WTC11 (cell line): ENCODE data around the gene MAGEA1. TPM values are rescaled to one million over a fixed set of nuclear protein-coding genes. Genes with fewer than 3 reads are reported as not detected.

Experiments
- ATAC-seq: fragments of 200-7000 bp; cut with Tn5 transposase; 2 replicates; pipeline ENCODE4 v1.10.0; 2021; ENCODE audit warnings: mild to moderate bottlenecking, moderate library complexity
- CTCF ChIA-PET: fragments of 300-600 bp; sonication (Branson Sonifier 250); formaldehyde crosslinking; loops from one replicate; lab custom pipeline; 2021; ENCODE audit warnings: antibody characterized with exemption; lab: Charles Lee
- POLR2A ChIA-PET: fragments of 350-600 bp; sonication (Branson Sonifier 250); formaldehyde crosslinking; loops from one replicate; lab custom pipeline; 2021; ENCODE audit warnings: antibody characterized with exemption; lab: Charles Lee
- DNase-seq: peaks from one replicate; pipeline ENCODE4 v3.0.0; 2021; ENCODE audit warnings: low spot score
- H3K27ac Mint-ChIP-seq: 2 replicates; pipeline ENCODE4 v1.8.0; 2021; ENCODE audit warnings: mixed read lengths
- H3K27me3 Mint-ChIP-seq: 2 replicates; pipeline ENCODE4 v1.8.0; 2021; ENCODE audit warnings: low read depth, mild to moderate bottlenecking, moderate library complexity, mixed read lengths
- H3K36me3 Mint-ChIP-seq: 2 replicates; pipeline ENCODE4 v1.8.0; 2021; ENCODE audit warnings: mixed read lengths
- H3K4me1 Mint-ChIP-seq: 2 replicates; pipeline ENCODE4 v1.8.0; 2022; ENCODE audit warnings: mixed read lengths
- H3K4me3 Mint-ChIP-seq: 2 replicates; pipeline ENCODE4 v1.8.0; 2021; ENCODE audit warnings: mild to moderate bottlenecking, moderate library complexity, mixed read lengths
- H3K9me3 Mint-ChIP-seq: 2 replicates; pipeline ENCODE4 v1.8.0; 2021; ENCODE audit warnings: mixed read lengths
- AR ChIP-seq: fragments of 250-450 bp; sonication (Bioruptor Pico); IDR thresholded peaks from 2 replicates; pipeline ENCODE4 v1.9.0; 2021; ENCODE audit warnings: mild to moderate bottlenecking
- ATF1 ChIP-seq: sonication (generic); formaldehyde crosslinking; IDR thresholded peaks from 2 replicates; pipeline ENCODE4 v1.8.1; 2023; ENCODE audit warnings: mild to moderate bottlenecking, moderate library complexity, missing genetic modification reagents
- CBFB ChIP-seq: sonication (generic); formaldehyde crosslinking; IDR thresholded peaks from 2 replicates; pipeline ENCODE4 v1.8.1; 2022; ENCODE audit warnings: mild to moderate bottlenecking, low read depth, missing genetic modification reagents
- CREM ChIP-seq: sonication (generic); formaldehyde crosslinking; IDR thresholded peaks from 2 replicates; pipeline ENCODE4 v1.8.1; 2022; ENCODE audit warnings: mild to moderate bottlenecking, missing genetic modification reagents, moderate library complexity
- ESRRA ChIP-seq: sonication (generic); formaldehyde crosslinking; IDR thresholded peaks from 2 replicates; pipeline ENCODE4 v1.8.1; 2022; ENCODE audit warnings: mild to moderate bottlenecking, missing genetic modification reagents, borderline replicate concordance
- GTF2I ChIP-seq: fragments of 250-450 bp; sonication (Bioruptor Pico); conservative IDR thresholded peaks from 2 replicates; pipeline ENCODE4 v1.4.0; 2021; ENCODE audit warnings: mild to moderate bottlenecking
- IRF1 ChIP-seq: sonication (generic); formaldehyde crosslinking; IDR thresholded peaks from 2 replicates; pipeline ENCODE4 v1.8.0; 2023; ENCODE audit warnings: missing genetic modification reagents
- JUN ChIP-seq: sonication (generic); formaldehyde crosslinking; IDR thresholded peaks from 2 replicates; pipeline ENCODE4 v1.8.0; 2023; ENCODE audit warnings: mild to moderate bottlenecking, missing genetic modification reagents
- NR1H2 ChIP-seq: sonication (generic); formaldehyde crosslinking; IDR thresholded peaks from 2 replicates; pipeline ENCODE4 v1.9.0; 2021; ENCODE audit warnings: mild to moderate bottlenecking, moderate library complexity, missing genetic modification reagents
- OVOL2 ChIP-seq: fragments of 250-450 bp; sonication (Bioruptor Pico); IDR thresholded peaks from 2 replicates; pipeline ENCODE4 v1.9.0; 2021; ENCODE audit warnings: mild to moderate bottlenecking, borderline replicate concordance
- RORB ChIP-seq: fragments of 250-450 bp; sonication (Bioruptor Pico); IDR thresholded peaks from 2 replicates; pipeline ENCODE4 v1.9.0; 2021; ENCODE audit warnings: mild to moderate bottlenecking
- SP1 ChIP-seq: sonication (generic); formaldehyde crosslinking; conservative IDR thresholded peaks from 2 replicates; pipeline ENCODE4 v1.8.1; 2022; ENCODE audit warnings: missing genetic modification reagents
- TEAD1 ChIP-seq: sonication (generic); formaldehyde crosslinking; IDR thresholded peaks from 2 replicates; pipeline ENCODE4 v1.8.0; 2022; ENCODE audit warnings: mild to moderate bottlenecking, missing genetic modification reagents
- ZBTB21 ChIP-seq: sonication (generic); formaldehyde crosslinking; IDR thresholded peaks from 2 replicates; pipeline ENCODE4 v1.8.1; 2023; ENCODE audit warnings: mild to moderate bottlenecking, missing genetic modification reagents, borderline replicate concordance
- ZNF281 ChIP-seq: sonication (generic); formaldehyde crosslinking; IDR thresholded peaks from 2 replicates; pipeline ENCODE4 v1.8.0; 2023; ENCODE audit warnings: mild to moderate bottlenecking, missing genetic modification reagents
- total RNA-seq: library from RNA; stranded (reverse); gene quantifications from 3 replicates; pipeline ENCODE4 v1.2.3, GENCODE V29; 2021
- TF ChIP-seq, protein P1 (sequence below): sonication (generic); formaldehyde crosslinking; IDR thresholded peaks from 2 replicates; pipeline ENCODE4 v1.8.0; 2022; ENCODE audit warnings: mild to moderate bottlenecking, missing genetic modification reagents
- TF ChIP-seq, protein P2 (sequence below): fragments of 250-450 bp; sonication (Bioruptor Pico); IDR thresholded peaks from 2 replicates; pipeline ENCODE4 v2.1.2; 2022; ENCODE audit warnings: mild to moderate bottlenecking, moderate library complexity

MAGEA1 gene
- total RNA-seq, 1 experiment from 2014 or later, result not detected

GRCh38 chrX:153214934-153215333 lies 35.9 kb downstream of the MAGEA1 start:
- Mint-ChIP-seq H3K4me1 (no peaks in the 10 kb centered on the region), H3K4me3 (no peak overlapping the region), H3K9me3 (peaks cover 21% of the 10 kb centered on the region), H3K27ac (no peak overlapping the region), H3K36me3 (peaks cover 11% of the 10 kb centered on the region; the same call in 1 of the 2 replicates), H3K27me3 (peaks cover 10% of the 10 kb centered on the region)
- CTCF ChIA-PET, result no interaction called here
- DNase-seq, result no peak
- ATAC-seq, result no peak
- TF ChIP-seq, protein P1, sequence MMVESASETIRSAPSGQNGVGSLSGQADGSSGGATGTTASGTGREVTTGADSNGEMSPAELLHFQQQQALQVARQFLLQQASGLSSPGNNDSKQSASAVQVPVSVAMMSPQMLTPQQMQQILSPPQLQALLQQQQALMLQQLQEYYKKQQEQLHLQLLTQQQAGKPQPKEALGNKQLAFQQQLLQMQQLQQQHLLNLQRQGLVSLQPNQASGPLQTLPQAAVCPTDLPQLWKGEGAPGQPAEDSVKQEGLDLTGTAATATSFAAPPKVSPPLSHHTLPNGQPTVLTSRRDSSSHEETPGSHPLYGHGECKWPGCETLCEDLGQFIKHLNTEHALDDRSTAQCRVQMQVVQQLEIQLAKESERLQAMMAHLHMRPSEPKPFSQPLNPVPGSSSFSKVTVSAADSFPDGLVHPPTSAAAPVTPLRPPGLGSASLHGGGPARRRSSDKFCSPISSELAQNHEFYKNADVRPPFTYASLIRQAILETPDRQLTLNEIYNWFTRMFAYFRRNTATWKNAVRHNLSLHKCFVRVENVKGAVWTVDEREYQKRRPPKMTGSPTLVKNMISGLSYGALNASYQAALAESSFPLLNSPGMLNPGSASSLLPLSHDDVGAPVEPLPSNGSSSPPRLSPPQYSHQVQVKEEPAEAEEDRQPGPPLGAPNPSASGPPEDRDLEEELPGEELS, result no peak
- TF ChIP-seq, protein P2, sequence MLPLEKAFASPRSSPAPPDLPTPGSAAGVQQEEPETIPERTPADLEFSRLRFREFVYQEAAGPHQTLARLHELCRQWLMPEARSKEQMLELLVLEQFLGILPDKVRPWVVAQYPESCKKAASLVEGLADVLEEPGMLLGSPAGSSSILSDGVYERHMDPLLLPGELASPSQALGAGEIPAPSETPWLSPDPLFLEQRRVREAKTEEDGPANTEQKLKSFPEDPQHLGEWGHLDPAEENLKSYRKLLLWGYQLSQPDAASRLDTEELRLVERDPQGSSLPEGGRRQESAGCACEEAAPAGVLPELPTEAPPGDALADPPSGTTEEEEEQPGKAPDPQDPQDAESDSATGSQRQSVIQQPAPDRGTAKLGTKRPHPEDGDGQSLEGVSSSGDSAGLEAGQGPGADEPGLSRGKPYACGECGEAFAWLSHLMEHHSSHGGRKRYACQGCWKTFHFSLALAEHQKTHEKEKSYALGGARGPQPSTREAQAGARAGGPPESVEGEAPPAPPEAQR (CRISPR knock-in tag), result no peak
- TF ChIP-seq GTF2I (CRISPR knock-in tag), result no peak
- TF ChIP-seq RORB, result no peak
- no peak for TF ChIP-seq SP1 (CRISPR knock-in tag)
- no peak for TF ChIP-seq OVOL2
- no peak for TF ChIP-seq JUN
- POLR2A ChIA-PET, result no interaction called here

GRCh38 chrX:153216926-153217325 lies 37.8 kb downstream of the MAGEA1 start:
- ATAC-seq, result no peak
- Mint-ChIP-seq H3K4me3 (no peak overlapping the region), H3K4me1 (no peaks in the 10 kb centered on the region), H3K9me3 (peaks cover 9% of the 10 kb centered on the region), H3K36me3 (peaks cover 5% of the 10 kb centered on the region; the same call in 1 of the 2 replicates), H3K27ac (no peak overlapping the region)
- CTCF ChIA-PET, result no interaction called here
- TF ChIP-seq IRF1 (CRISPR knock-in tag) (no peak), AR (CRISPR knock-in tag) (no peak), ESRRA (CRISPR knock-in tag) (no peak), TEAD1 (no peak), ZNF281 (CRISPR knock-in tag) (no peak), CBFB (no peak), ATF1 (CRISPR knock-in tag) (no peak), NR1H2 (no peak), CREM (CRISPR knock-in tag) (no peak), ZBTB21 (CRISPR knock-in tag) (no peak)
- TF ChIP-seq, all 79 proteins: peak for 0
- POLR2A ChIA-PET, result no interaction called here
- no peak for DNase-seq
- H3K27me3 Mint-ChIP-seq, result peaks cover 7% of the 10 kb centered on the region
